GM18951 (cell line): ENCODE measurements around the gene HBD.

Experiments
- POLR2A ChIP-seq: IDR thresholded peaks from 4 replicates; pipeline ENCODE4 v1.6.1; 2011; ENCODE audit warnings: mild to moderate bottlenecking; ENCODE audit not compliant: insufficient read length, insufficient read depth; ENCODE audit errors: extremely low read depth
- in situ Hi-C: fragments of 300-500 bp; cut with MboI; formaldehyde crosslinking; loops from one replicate; pipeline ENCODE4 v1.12.0; 2022; ENCODE audit warnings: low sequenced_read_pairs, mixed read lengths, inconsistent platforms; ENCODE audit not compliant: unreplicated experiment

The HBD gene

GRCh38 chr11:5234381-5234834 is at the start of gene HBD:
Gene HBD, minus strand, starts transcription at chr11:5234483. Its CDS starts 50 bp downstream, at chr11:5234433.
- in situ Hi-C loops, result no loop called here

GRCh38 chr11:5283882-5284281 is 49.6 kb upstream of the HBD start:
- in situ Hi-C loops, result no loop called here

More at GRCh38 chr11:5234381-5234834, at the start of gene HBD:
- TF ChIP-seq POLR2A, result no peak

DNA sequence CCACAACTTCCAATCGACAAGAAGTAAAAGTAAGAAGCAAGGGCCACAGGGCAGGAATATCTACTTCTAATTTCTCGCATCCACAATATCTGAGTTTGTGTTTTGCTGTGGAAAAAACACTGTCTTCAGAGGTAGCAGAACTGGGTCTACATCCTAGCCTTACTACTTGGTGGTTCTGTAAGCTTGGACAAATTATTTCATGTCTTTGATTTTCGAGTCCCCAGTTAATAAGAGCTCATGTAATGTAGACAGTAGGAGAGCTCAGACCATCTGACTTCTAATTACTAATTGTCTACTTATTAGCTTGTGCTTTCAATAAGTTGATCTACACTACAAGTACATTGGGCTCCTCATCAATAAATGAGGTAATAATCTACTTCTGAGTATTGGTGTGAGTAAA is 48.8 kb upstream of the HBD start:
- no peak for TF ChIP-seq POLR2A
- in situ Hi-C loops, result no loop called here

More at GRCh38 chr11:5283882-5284281, 49.6 kb upstream of the HBD start:
- no peak for TF ChIP-seq POLR2A

DNA sequence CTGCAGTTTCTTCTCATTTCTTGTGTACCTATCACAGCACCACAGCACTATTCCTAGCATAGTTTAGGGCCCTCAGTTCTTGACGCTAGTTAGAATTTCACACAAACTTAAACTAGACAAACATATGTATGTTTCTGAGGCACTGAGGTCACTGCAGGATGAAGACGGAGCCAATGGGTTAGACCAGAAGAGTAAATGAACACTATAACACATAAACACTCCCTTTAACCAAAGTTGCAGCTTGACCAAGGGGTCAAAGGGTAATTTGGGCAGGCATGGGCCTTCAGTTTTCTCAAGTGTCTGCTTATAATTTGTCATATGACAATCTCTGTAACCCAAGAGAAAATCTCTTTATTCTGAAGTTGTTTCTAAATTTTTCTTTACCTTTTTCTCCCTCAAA is 48.3 kb upstream of the HBD start:
- in situ Hi-C loops, result no loop called here
- no peak for TF ChIP-seq POLR2A

DNA sequence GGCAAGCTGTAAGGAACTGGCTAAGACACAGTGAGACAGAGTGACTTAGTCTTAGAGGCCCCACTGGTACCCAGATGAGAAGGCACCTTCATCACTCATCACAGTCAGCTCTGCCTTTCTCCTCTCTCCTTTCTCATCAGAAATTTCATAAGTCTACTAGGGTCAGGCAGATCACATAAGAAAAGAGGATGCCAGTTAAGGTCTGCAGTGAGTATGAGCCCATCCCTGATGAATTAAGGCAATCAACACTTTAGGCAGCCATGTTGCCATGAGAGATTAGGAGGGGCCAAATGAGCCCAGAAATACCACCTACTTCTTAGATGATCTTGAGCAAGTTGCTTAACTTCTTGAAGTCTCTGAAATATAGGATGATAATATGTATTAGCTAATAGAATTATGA is 47.3 kb upstream of the HBD start:
- TF ChIP-seq POLR2A, result no peak
- in situ Hi-C loops, result no loop called here

- in situ Hi-C loops, result no loop called here
- no peak for TF ChIP-seq POLR2A
Measured at GRCh38 chr11:5280582-5281102, 46.4 kb upstream of the HBD start.

DNA sequence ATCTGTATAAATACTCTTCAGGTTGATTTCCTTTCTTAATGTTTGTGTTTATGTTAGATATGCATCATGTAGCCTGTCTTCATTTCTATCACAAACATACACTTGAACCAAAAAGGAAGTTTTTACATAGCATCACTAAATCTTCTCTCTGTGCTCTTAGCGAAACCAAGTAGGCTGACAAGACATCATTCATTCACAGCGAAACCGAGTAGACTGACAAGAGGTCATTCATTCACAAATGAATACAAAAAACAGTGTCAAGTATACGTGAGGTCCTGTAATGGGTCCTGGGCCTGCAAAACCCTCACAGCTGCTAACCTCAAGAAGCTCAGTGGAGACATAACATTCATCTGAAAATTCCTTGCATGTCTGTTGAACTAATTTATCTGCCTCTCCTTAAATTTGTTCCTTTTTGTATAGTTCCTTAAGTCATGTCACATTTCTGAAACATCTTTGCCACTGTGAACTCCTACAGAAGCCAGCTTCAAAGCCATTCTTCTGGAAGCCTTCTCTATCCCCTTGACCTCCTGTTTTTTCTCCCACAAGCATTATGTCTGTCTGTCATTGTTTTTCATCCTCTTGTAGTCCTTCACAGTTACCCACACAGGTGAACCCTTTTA is 45.3 kb upstream of the HBD start:
- no peak for TF ChIP-seq POLR2A
- in situ Hi-C loops, result no loop called here

DNA sequence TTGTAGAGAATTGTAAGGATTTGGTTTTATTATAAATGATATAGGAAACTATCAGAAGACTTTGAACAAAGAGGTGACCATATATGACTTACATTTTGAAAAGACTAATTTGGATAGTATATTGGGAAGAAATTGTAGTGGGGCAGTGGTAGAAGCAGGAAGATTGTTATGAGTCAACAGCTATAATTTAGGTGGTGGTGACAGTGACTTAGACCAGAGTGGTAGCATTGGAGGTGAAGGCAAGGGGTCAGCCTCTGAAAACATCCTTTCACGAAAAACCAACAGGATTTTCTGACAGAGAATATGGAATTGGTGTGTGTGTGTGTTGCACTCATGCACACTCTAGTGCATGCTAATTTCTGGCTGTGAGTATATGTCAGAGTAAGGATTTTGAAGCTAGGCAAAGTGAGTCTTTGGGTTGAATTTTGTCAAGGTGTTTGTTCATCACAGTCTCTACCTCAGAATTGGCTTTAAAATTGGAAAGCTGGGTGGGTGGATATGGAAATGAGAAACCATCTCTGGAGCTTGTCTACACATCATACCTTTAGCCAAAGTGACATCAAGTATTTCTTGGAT is 43.6 kb upstream of the HBD start:
- TF ChIP-seq POLR2A, result no peak
- in situ Hi-C loops, result no loop called here

GRCh38 chr11:5276697-5277096 is 42.4 kb upstream of the HBD start:
- TF ChIP-seq POLR2A, result no peak
- in situ Hi-C loops, result no loop called here

DNA sequence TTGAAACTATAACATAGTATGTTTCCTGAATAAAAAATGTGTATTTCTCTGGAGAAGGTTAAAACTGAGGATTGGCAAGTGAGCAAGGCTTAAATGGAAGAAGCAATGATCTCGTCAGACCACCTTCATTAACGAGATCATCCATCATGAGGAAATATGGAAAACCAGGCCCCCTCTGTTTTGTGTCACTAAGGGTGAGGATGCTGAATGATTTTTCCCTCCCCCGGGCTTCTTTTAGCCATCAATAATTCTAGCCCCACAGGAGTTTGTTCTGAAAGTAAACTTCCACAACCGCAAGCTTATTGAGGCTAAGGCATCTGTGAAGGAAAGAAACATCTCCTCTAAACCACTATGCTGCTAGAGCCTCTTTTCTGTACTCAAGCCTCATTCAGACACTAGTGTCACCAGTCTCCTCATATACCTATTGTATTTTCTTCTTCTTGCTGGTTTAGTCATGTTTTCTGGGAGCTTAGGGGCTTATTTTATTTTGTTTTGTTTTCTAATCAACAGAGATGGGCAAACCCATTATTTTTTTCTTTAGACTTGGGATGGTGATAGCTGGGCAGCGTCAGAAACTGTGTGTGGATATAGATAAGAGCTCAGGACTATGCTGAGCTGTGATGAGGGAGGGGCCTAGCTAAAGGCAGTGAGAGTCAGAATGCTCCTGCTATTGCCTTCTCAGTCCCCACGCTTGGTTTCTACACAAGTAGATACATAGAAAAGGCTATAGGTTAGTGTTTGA is 41.3 kb upstream of the HBD start:
- in situ Hi-C loops, result no loop called here
- no peak for TF ChIP-seq POLR2A

GRCh38 chr11:5274395-5274794 is 40.1 kb upstream of the HBD start:
- in situ Hi-C loops, result no loop called here
- TF ChIP-seq POLR2A, result no peak

- in situ Hi-C loops, result no loop called here
Measured at GRCh38 chr11:5272395-5273017, 38.2 kb upstream of the HBD start.

GRCh38 chr11:5269715-5270147 is 35.4 kb upstream of the HBD start, which contains the start of gene HBE1:
Gene HBE1, minus strand, starts transcription at chr11:5269945. Its CDS starts 55 bp downstream, at chr11:5269890.
- no peak for TF ChIP-seq POLR2A
- in situ Hi-C loops, result no loop called here

More at GRCh38 chr11:5272395-5273017, 38.2 kb upstream of the HBD start:
- no peak for TF ChIP-seq POLR2A
